HFF-Myc (cell line): ENCODE measurements around the gene GRID1.

Experiments used
- DNase-seq: peaks from one replicate; pipeline ENCODE4 v3.0.0-alpha.2; 2011; ENCODE audit warnings: low read depth; ENCODE audit errors: extremely low read depth
- H3K4me3 ChIP-seq: replicated peaks from 2 replicates; pipeline ENCODE4 v1.5.1; 2011; ENCODE audit warnings: low read depth, mild to moderate bottlenecking, control low read depth, low read length
- CTCF ChIP-seq: IDR thresholded peaks from 2 replicates; pipeline ENCODE4 v1.5.1; 2012; ENCODE audit warnings: mild to moderate bottlenecking, low read depth, low read length, control low read depth; ENCODE audit errors: missing control alignments

The GRID1 gene

GRCh38 chr10:86321568-86321967 is 45.0 kb downstream of the GRID1 start:
- TF ChIP-seq CTCF = no peak
- no peak for DNase-seq
- no peak overlapping the region for H3K4me3 ChIP-seq

GRCh38 chr10:86319676-86320075 is 46.9 kb downstream of the GRID1 start:
- DNase-seq = no peak
- TF ChIP-seq CTCF = no peak
- H3K4me3 ChIP-seq = no peak overlapping the region

GRCh38 chr10:86317949-86318725 is 48.5 kb downstream of the GRID1 start:
- no peak for TF ChIP-seq CTCF
- no peak for DNase-seq
- no peak overlapping the region for H3K4me3 ChIP-seq

GRCh38 chr10:86316990-86317389 is 49.6 kb downstream of the GRID1 start:
- no peak overlapping the region for H3K4me3 ChIP-seq
- no peak for TF ChIP-seq CTCF
- no peak for DNase-seq

- no peak overlapping the region for H3K4me3 ChIP-seq
- no peak for DNase-seq
- no peak for TF ChIP-seq CTCF
Measured at GRCh38 chr10:86316274-86316835, 50.2 kb downstream of the GRID1 start.

- H3K4me3 ChIP-seq = no peak overlapping the region
- no peak for TF ChIP-seq CTCF
- DNase-seq = no peak
Measured at GRCh38 chr10:86315549-86315942, 51.0 kb downstream of the GRID1 start.
